ENCODE measurements around the gene STK25. TPM values are rescaled to one million over a fixed set of nuclear protein-coding genes. Genes with fewer than 3 reads are reported as not detected.

The STK25 gene
- total and polyA plus RNA-seq, 2 experiments from 2014 or later = 183 to 192 TPM

DNA sequence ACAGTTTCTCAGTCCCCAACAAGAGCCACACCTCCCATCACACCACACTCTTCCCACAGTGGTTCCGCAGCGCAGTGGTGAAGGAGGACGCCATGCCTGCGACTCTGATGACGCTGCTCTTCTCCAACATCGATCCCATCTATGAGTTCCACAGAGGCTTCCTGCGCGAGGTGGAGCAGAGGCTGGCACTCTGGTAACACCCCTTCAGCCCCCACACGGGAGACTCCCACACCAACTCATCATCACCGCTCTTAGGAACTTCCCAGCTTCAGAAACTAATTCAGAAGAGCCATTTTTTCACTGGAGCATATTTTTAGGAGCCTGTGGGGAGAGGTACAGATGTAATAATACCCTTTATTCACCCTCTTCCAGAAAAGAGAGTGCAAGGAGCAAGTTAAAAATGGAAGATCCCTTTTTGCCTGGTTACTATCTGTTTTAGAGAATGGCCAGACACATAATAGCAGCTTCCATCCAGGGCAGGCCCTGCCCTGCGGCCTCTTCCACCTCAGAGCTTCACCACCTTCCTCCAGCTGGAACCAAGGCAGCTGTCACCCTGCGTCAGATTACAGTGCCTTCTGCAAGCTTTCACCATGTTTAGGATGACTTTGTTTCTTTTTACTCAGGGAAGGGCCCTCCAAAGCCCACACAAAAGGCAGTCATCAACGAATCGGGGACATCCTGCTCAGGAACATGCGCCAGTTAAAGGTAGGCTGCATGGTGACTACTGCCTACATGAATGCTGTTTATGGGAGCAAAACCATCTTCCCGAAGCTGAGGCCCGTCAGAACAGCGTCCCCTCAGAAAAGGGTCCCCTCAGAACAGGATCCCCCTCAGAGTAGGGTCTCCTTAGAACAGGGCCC is 44.9 kb downstream of the STK25 start:
- Histone ChIP-seq H3K27me3 (no peaks in the 10 kb centered on the region), H3K4me3 (no peak overlapping the region), H3K9me3 (ENCODE audit: low read depth) (no peaks in the 10 kb centered on the region), H4K20me1 (ENCODE audit: insufficient read depth, poor library complexity, severe bottlenecking) (no peaks in the 10 kb centered on the region), H3K79me2 (no peaks in the 10 kb centered on the region), H3K36me3 (replicated peaks; ENCODE audit: insufficient read depth, low read depth) (no peaks in the 10 kb centered on the region), H3K4me2 (no peak overlapping the region), H3K4me1 (ENCODE audit: insufficient read depth) (no peaks in the 10 kb centered on the region), H3K9me2 (replicated peaks; ENCODE audit: insufficient read depth) (no peaks in the 10 kb centered on the region), H3K27ac (no peak overlapping the region), H2AFZ (no peak overlapping the region)
- no peak for DNase-seq (ENCODE audit: low spot score)
- 94% methylated on average over 18 of the region's 18 CpGs for WGBS (ENCODE audit: low lambda C conversion rate, missing lambda C conversion rate)
- no peak for TF ChIP-seq EZH2 (IDR thresholded peaks at IDR 0.05; ENCODE audit: borderline replicate concordance)
- TF ChIP-seq, protein P1, sequence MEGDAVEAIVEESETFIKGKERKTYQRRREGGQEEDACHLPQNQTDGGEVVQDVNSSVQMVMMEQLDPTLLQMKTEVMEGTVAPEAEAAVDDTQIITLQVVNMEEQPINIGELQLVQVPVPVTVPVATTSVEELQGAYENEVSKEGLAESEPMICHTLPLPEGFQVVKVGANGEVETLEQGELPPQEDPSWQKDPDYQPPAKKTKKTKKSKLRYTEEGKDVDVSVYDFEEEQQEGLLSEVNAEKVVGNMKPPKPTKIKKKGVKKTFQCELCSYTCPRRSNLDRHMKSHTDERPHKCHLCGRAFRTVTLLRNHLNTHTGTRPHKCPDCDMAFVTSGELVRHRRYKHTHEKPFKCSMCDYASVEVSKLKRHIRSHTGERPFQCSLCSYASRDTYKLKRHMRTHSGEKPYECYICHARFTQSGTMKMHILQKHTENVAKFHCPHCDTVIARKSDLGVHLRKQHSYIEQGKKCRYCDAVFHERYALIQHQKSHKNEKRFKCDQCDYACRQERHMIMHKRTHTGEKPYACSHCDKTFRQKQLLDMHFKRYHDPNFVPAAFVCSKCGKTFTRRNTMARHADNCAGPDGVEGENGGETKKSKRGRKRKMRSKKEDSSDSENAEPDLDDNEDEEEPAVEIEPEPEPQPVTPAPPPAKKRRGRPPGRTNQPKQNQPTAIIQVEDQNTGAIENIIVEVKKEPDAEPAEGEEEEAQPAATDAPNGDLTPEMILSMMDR (IDR thresholded peaks at IDR 0.05; ENCODE audit: poor library complexity) = no peak
- TF ChIP-seq EZH2phosphoT487 (IDR thresholded peaks at IDR 0.05; ENCODE audit: low read depth, severe bottlenecking, unreplicated experiment) = no peak

DNA sequence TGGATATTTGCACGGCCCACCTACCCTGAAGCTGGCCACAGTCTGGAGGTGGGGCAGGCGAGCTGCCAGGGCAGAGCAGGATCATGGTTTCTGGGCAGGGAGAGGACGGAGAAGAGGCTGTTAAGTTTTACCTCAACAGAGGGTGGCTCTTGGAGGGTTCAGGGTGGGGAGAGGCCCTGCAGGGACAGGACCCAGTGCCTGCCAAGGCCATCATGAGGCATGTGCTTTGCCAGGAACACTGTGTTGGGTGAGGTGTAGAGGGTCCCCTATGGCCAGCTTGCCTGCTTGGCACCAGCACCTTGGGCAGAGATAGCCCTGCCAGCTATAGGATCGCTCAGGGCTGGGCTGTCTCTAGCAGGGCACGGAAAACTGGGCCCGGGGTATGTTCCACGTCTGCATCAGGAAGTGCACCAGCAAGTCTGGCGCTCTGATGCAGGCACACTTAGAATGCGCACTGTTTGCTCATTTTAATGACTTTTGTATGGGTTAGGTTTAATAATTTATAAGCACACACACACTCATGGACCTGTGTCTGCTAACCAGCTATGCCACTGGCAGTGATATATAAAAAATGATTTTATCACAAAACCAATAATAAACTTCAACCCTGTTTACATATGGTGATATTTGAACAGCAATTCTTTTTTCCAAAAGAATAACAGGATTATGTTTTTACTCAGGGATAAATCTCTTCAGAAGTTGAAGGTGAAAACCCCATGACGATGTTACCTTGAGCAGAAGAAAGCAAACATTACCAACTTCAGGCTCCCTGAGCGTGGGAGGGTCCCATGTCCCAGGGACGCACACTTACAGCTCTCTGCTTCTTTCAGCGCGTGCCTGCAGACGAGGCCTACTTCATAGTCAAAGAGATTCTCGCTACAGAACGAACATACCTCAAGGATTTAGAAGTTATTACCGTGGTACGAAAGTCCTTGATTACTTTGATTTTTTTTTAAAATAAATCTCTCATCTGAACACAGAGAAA is 46.4 kb downstream of the STK25 start:
- DNase-seq (ENCODE audit: low spot score) = no peak
- H3K4me3 ChIP-seq = no peak overlapping the region
- H3K27ac ChIP-seq = no peak overlapping the region
- H3K9me2 ChIP-seq (replicated peaks; ENCODE audit: insufficient read depth) = no peaks in the 10 kb centered on the region
- TF ChIP-seq EZH2 (IDR thresholded peaks at IDR 0.05; ENCODE audit: borderline replicate concordance) (no peak), EZH2phosphoT487 (IDR thresholded peaks at IDR 0.05; ENCODE audit: low read depth, severe bottlenecking, unreplicated experiment) (no peak)
- TF ChIP-seq, protein P1 (IDR thresholded peaks at IDR 0.05; ENCODE audit: poor library complexity) = no peak
- no peaks in the 10 kb centered on the region for H3K79me2 ChIP-seq
- H3K27me3 ChIP-seq = no peaks in the 10 kb centered on the region
- H3K4me2 ChIP-seq = no peak overlapping the region
- H2AFZ ChIP-seq = no peak overlapping the region
- H3K4me1 ChIP-seq (ENCODE audit: insufficient read depth) = no peaks in the 10 kb centered on the region
- H3K9me3 ChIP-seq (ENCODE audit: low read depth) = no peaks in the 10 kb centered on the region
- H3K36me3 ChIP-seq (replicated peaks; ENCODE audit: insufficient read depth, low read depth) = no peaks in the 10 kb centered on the region
- no peaks in the 10 kb centered on the region for H4K20me1 ChIP-seq (ENCODE audit: insufficient read depth, poor library complexity, severe bottlenecking)
- 87% methylated on average over 19 of the region's 19 CpGs for whole genome bisulfite sequencing (ENCODE audit: low lambda C conversion rate, missing lambda C conversion rate)

DNA sequence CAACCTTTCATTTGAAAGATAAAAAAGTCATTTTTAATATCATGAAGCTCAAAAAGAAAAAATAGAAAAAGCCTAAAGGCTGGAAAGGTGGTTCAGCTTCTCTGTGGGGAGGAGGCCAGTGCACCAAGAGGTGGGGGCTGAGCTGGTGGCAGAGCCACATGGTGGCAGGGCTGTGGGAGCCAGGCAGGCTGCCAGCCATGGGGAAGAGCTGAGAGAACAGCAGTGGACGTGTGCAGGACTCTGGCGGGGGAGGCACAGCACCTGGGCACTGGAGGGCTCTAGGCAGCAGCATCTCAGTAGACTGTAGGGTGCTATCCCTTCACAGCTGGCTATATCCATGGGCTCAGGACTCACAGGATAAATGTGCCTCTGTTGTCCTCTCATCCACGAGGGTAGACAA is 47.8 kb downstream of the STK25 start:
- Histone ChIP-seq H2AFZ (no peak overlapping the region), H3K9me2 (replicated peaks; ENCODE audit: insufficient read depth) (no peaks in the 10 kb centered on the region)
- WGBS (ENCODE audit: low lambda C conversion rate, missing lambda C conversion rate) = 92% methylated on average over 3 of the region's 3 CpGs

More for the DNA sequence above, 47.8 kb downstream of the STK25 start:
- no peaks in the 10 kb centered on the region for H4K20me1 ChIP-seq (ENCODE audit: insufficient read depth, poor library complexity, severe bottlenecking)
- DNase-seq (ENCODE audit: low spot score) = no peak
- no peak overlapping the region for H3K4me2 ChIP-seq
- no peaks in the 10 kb centered on the region for H3K79me2 ChIP-seq
- H3K27ac ChIP-seq = no peak overlapping the region
- H3K36me3 ChIP-seq (replicated peaks; ENCODE audit: insufficient read depth, low read depth) = no peaks in the 10 kb centered on the region
- H3K4me3 ChIP-seq = no peak overlapping the region
- no peaks in the 10 kb centered on the region for H3K27me3 ChIP-seq
- TF ChIP-seq EZH2phosphoT487 (IDR thresholded peaks at IDR 0.05; ENCODE audit: low read depth, severe bottlenecking, unreplicated experiment) (no peak), EZH2 (IDR thresholded peaks at IDR 0.05; ENCODE audit: borderline replicate concordance) (no peak)
- TF ChIP-seq, protein P1 (IDR thresholded peaks at IDR 0.05; ENCODE audit: poor library complexity) = no peak
- H3K4me1 ChIP-seq (ENCODE audit: insufficient read depth) = no peaks in the 10 kb centered on the region
- H3K9me3 ChIP-seq (ENCODE audit: low read depth) = no peaks in the 10 kb centered on the region
